ENCODE results near the gene BANF1. TPM values are rescaled to one million over a fixed set of nuclear protein-coding genes. Genes with fewer than 3 reads are reported as not detected.

The BANF1 gene
- total RNA-seq, 1 donor from 2014 or later: 67.3 TPM

GRCh38 chr11:66035653-66036333 is 33.5 kb downstream of the BANF1 start:
- DNase-seq (ENCODE audit: low spot score) (no peak), ATAC-seq (no peak)

- DNase-seq (ENCODE audit: low spot score): no peak
- ATAC-seq: no peak
These were observed 34.0 kb downstream of the BANF1 start for GRCh38 chr11:66036334-66036710.

- ATAC-seq (no peak), DNase-seq (ENCODE audit: low spot score) (no peak)
These were observed 35.0 kb downstream of the BANF1 start for GRCh38 chr11:66037327-66037726.

GRCh38 chr11:66039765-66040164 is 37.5 kb downstream of the BANF1 start:
- no peak for DNase-seq (ENCODE audit: low spot score)
- no peak for ATAC-seq

GRCh38 chr11:66042227-66042995 is 40.1 kb downstream of the BANF1 start:
- no peak for ATAC-seq
- no peak for DNase-seq (ENCODE audit: low spot score)

- ATAC-seq (no peak), DNase-seq (ENCODE audit: low spot score) (no peak)
These were observed 40.9 kb downstream of the BANF1 start for GRCh38 chr11:66042996-66043906.

- DNase-seq (ENCODE audit: low spot score) (no peak), ATAC-seq (no peak)
These were observed 42.5 kb downstream of the BANF1 start for GRCh38 chr11:66044757-66045156.

GRCh38 chr11:66045177-66045639 is 42.9 kb downstream of the BANF1 start:
- DNase-seq (ENCODE audit: low spot score) (peak; percentile 73), ATAC-seq (peak; percentile 94)

GRCh38 chr11:66046901-66047300 is 44.6 kb downstream of the BANF1 start:
- DNase-seq (ENCODE audit: low spot score): no peak
- ATAC-seq: no peak

- DNase-seq (ENCODE audit: low spot score) (no peak), ATAC-seq (no peak)
These were observed 45.5 kb downstream of the BANF1 start for GRCh38 chr11:66047541-66048365.

GRCh38 chr11:66048547-66049323 is 46.4 kb downstream of the BANF1 start, which contains the start of gene GAL3ST3:
Gene GAL3ST3 (minus strand): TSS chr11:66049161. CDS start chr11:66045415, 3,746 bp downstream.
- no peak for DNase-seq (ENCODE audit: low spot score)
- ATAC-seq: no peak

- ATAC-seq (no peak), DNase-seq (ENCODE audit: low spot score) (no peak)
These were observed 48.4 kb downstream of the BANF1 start for GRCh38 chr11:66050581-66051231.

GRCh38 chr11:66051371-66051765 is 49.1 kb downstream of the BANF1 start:
- ATAC-seq (no peak), DNase-seq (ENCODE audit: low spot score) (no peak)

GRCh38 chr11:66051766-66052663 is 49.7 kb downstream of the BANF1 start, which contains the start of gene SF3B2:
Gene SF3B2 (plus strand): TSS chr11:66052364. CDS start chr11:66052385, 21 bp downstream.
- DNase-seq (ENCODE audit: low spot score) (peak; percentile 99), ATAC-seq (peak; percentile 93)

- ATAC-seq (no peak), DNase-seq (ENCODE audit: low spot score) (no peak)
These were observed 50.3 kb downstream of the BANF1 start for GRCh38 chr11:66052664-66052982.
